H9 (cell line): ENCODE measurements around the gene CFAP57. TPM values are rescaled to one million over a fixed set of nuclear protein-coding genes. Genes with fewer than 3 reads are reported as not detected.

Experiments used
- DNase-seq: peaks from one replicate; pipeline ENCODE4 v3.0.0-alpha.2; 2017
- H2AFZ ChIP-seq: one replicate; pipeline ENCODE4 v1.6.1; 2013; ENCODE audit warnings: mild to moderate bottlenecking, low read length, control low read depth, moderate library complexity
- H2AK5ac ChIP-seq: 2 replicates; pipeline ENCODE4 v1.6.1; 2013; ENCODE audit warnings: low read length, control low read depth, mixed read lengths; ENCODE audit not compliant: insufficient read length
- H2BK120ac ChIP-seq: one replicate; pipeline ENCODE4 v1.6.1; 2013; ENCODE audit warnings: low read depth, mild to moderate bottlenecking, low read length, control low read depth, inconsistent platforms; ENCODE audit not compliant: poor library complexity, severe bottlenecking
- H2BK12ac ChIP-seq: 2 replicates; pipeline ENCODE4 v1.6.1; 2013; ENCODE audit warnings: low read length, control low read depth, mixed read lengths, low read depth; ENCODE audit not compliant: insufficient read length
- H2BK15ac ChIP-seq: 2 replicates; pipeline ENCODE4 v1.6.1; 2013; ENCODE audit warnings: low read depth, low read length, control low read depth
- H2BK20ac ChIP-seq: one replicate; pipeline ENCODE4 v1.6.1; 2013; ENCODE audit warnings: low read depth, mild to moderate bottlenecking, low read length, control low read depth, inconsistent platforms; ENCODE audit not compliant: poor library complexity, severe bottlenecking
- H2BK5ac ChIP-seq: 2 replicates; pipeline ENCODE4 v1.6.1; 2013; ENCODE audit warnings: low read length, control low read depth, mixed read lengths; ENCODE audit not compliant: insufficient read length
- H3K14ac ChIP-seq: 2 replicates; pipeline ENCODE4 v1.6.1; 2013; ENCODE audit warnings: low read length, control low read depth; ENCODE audit not compliant: insufficient read depth
- H3K18ac ChIP-seq: 2 replicates; pipeline ENCODE4 v1.6.1; 2013; ENCODE audit warnings: low read depth, mild to moderate bottlenecking, mixed read lengths, low read length, control low read depth; ENCODE audit not compliant: insufficient read length
- H3K23ac ChIP-seq: 2 replicates; pipeline ENCODE4 v1.6.1; 2013; ENCODE audit warnings: low read length, control low read depth, mixed read lengths, low read depth; ENCODE audit not compliant: insufficient read length
- H3K23me2 ChIP-seq: 2 replicates; pipeline ENCODE4 v1.6.1; 2013; ENCODE audit warnings: low read depth, mild to moderate bottlenecking, mixed read lengths, low read length, control low read depth; ENCODE audit not compliant: insufficient read length, poor library complexity, severe bottlenecking
- H3K27ac ChIP-seq: 2 replicates; pipeline ENCODE4 v1.5.1; 2013; ENCODE audit warnings: low read length, control low read depth, mixed read lengths, low read depth; ENCODE audit not compliant: insufficient read length
- H3K27me3 ChIP-seq: 2 replicates; pipeline ENCODE4 v1.6.1; 2013; ENCODE audit warnings: low read length, control low read depth, inconsistent platforms; ENCODE audit not compliant: insufficient read depth
- H3K4ac ChIP-seq: 2 replicates; pipeline ENCODE4 v1.6.1; 2013; ENCODE audit warnings: low read depth, mild to moderate bottlenecking, control low read depth, inconsistent platforms, low read length, moderate library complexity
- H3K4me1 ChIP-seq: 2 replicates; pipeline ENCODE4 v1.6.1; 2013; ENCODE audit warnings: low read length, control low read depth, inconsistent platforms; ENCODE audit not compliant: insufficient read depth
- H3K4me2 ChIP-seq: 2 replicates; pipeline ENCODE4 v1.6.1; 2013; ENCODE audit warnings: low read length, control low read depth, mixed read lengths; ENCODE audit not compliant: insufficient read length, insufficient read depth
- H3K56ac ChIP-seq: 2 replicates; pipeline ENCODE4 v1.6.1; 2013; ENCODE audit warnings: low read depth, mild to moderate bottlenecking, mixed read lengths, low read length, control low read depth; ENCODE audit not compliant: insufficient read length
- H3K79me1 ChIP-seq: 2 replicates; pipeline ENCODE4 v1.6.1; 2013; ENCODE audit warnings: low read depth, mild to moderate bottlenecking, moderate library complexity, low read length, control low read depth, inconsistent platforms; ENCODE audit not compliant: insufficient read depth, poor library complexity, severe bottlenecking
- H3K79me2 ChIP-seq: 2 replicates; pipeline ENCODE4 v1.6.1; 2013; ENCODE audit warnings: low read length, control low read depth, inconsistent platforms; ENCODE audit not compliant: insufficient read depth
- H3K9ac ChIP-seq: 2 replicates; pipeline ENCODE4 v1.6.1; 2013; ENCODE audit warnings: low read length, control low read depth, mixed read lengths; ENCODE audit not compliant: insufficient read length; ENCODE audit errors: extremely low read depth
- H3K9me3 ChIP-seq: one replicate; pipeline ENCODE4 v1.6.1; 2013; ENCODE audit warnings: low read depth, low read length, inconsistent platforms; ENCODE audit not compliant: control insufficient read depth
- H3T11ph ChIP-seq: one replicate; pipeline ENCODE4 v1.6.1; 2013; ENCODE audit warnings: mild to moderate bottlenecking, low read length, control low read depth, inconsistent platforms
- H4K20me1 ChIP-seq: one replicate; pipeline ENCODE4 v1.6.1; 2013; ENCODE audit not compliant: control insufficient read depth, insufficient read length, insufficient read depth
- H4K5ac ChIP-seq: 2 replicates; pipeline ENCODE4 v1.6.1; 2013; ENCODE audit warnings: low read depth, mild to moderate bottlenecking, mixed read lengths, low read length, control low read depth; ENCODE audit not compliant: insufficient read length
- H4K8ac ChIP-seq: replicated peaks from 2 replicates; pipeline ENCODE4 v1.6.1; 2013; ENCODE audit warnings: low read length, control low read depth, mixed read lengths, low read depth; ENCODE audit not compliant: insufficient read length
- H4K91ac ChIP-seq: 2 replicates; pipeline ENCODE4 v1.6.1; 2013; ENCODE audit warnings: low read depth, mild to moderate bottlenecking, moderate library complexity, mixed read lengths, low read length, control low read depth; ENCODE audit not compliant: insufficient read length
- H3K27ac Mint-ChIP-seq, 3 experiments: 2 replicates in 2 of 3; 3 replicates in 1 of 3; pipeline ENCODE4 v1.8.0; 2020 to 2021; ENCODE audit warnings: mixed read lengths in 3 of 3, mild to moderate bottlenecking in 1 of 3, moderate library complexity in 1 of 3
- H3K27me3 Mint-ChIP-seq: 2 replicates; pipeline ENCODE4 v1.8.0; 2021; ENCODE audit warnings: low read depth, mild to moderate bottlenecking, moderate library complexity, mixed read lengths
- H3K36me3 Mint-ChIP-seq, 3 experiments: 2 replicates in 2 of 3; 3 replicates in 1 of 3; pipeline ENCODE4 v1.8.0; 2020 to 2021; ENCODE audit warnings: low read depth in 3 of 3, mixed read lengths in 3 of 3; ENCODE audit not compliant: insufficient read depth in 1 of 3
- H3K4me1 Mint-ChIP-seq, 2 experiments: 2 replicates each; pipeline ENCODE4 v1.8.0; 2020; ENCODE audit warnings: mixed read lengths in 2 of 2
- H3K4me3 Mint-ChIP-seq, 2 experiments: 2 replicates in 1 of 2; 3 replicates in 1 of 2; pipeline ENCODE4 v1.8.0; 2020 to 2021; ENCODE audit warnings: mild to moderate bottlenecking in 2 of 2, mixed read lengths in 2 of 2, moderate library complexity in 1 of 2
- H3K9me3 Mint-ChIP-seq, 2 experiments: 2 replicates in 1 of 2; 3 replicates in 1 of 2; pipeline ENCODE4 v1.8.0; 2020; ENCODE audit warnings: mild to moderate bottlenecking in 2 of 2, mixed read lengths in 2 of 2, moderate library complexity in 1 of 2
- CTCF ChIP-seq: fragments of 200-600 bp; sonication (generic); conservative IDR thresholded peaks from 3 replicates; pipeline ENCODE4 v1.8.0; 2021; ENCODE audit warnings: antibody characterized with exemption, mild to moderate bottlenecking
- WGBS: extraction: QIAGEN DNeasy Blood & Tissue Kit; methylation state at CpG from one replicate; pipeline ENCODE4 v1.1.7; 2013; ENCODE audit warnings: missing lambda C conversion rate, low lambda C conversion rate, mixed read lengths; ENCODE audit not compliant: insufficient read length; ENCODE audit errors: extremely low coverage; 5-methylcytosine and 5-hydroxymethylcytosine counted together
- total RNA-seq: library from RNA; stranded (reverse); gene quantifications from 2 replicates; pipeline ENCODE4 v1.2.1, GENCODE V29; 2021

The CFAP57 gene
- total RNA-seq, 1 experiment from 2014 or later: 0.33 TPM

DNA sequence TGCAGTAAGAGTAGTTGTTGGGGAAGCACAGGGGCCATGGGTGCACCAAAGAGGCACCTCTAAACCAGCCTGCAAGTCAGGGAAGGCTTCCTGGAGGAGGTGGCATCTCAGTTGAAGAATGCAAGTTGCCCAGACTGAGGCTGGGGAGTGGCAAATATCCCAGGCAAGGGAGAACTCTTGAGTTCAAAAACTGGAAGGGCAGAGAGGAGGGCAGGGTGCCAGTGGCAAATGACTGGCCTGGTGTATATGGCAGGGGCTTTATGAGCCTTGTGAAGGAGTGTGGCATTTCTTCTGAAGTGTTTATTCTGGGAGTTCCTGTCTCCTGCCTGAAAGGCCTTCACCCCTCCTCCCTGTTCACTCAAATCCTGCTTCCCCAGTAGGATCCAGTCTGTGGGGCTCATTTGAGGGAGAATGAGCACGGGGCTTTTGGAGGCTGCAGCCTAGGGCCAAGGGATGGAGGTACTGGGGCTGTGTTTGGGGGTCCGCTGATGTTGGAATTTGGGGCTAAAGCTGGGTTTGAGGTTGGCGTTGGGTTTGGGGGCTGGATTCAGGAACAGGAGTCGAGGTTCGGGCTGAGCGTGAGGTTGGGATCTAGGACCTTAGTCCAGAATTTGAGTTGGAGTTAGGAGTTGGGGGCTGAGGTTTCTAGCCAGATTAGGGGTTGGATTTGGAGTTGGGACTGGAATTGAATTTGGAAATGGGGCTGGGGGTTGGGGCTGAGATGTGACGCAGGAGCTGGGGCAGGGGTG lies 97.7 kb downstream of the CFAP57 start, which contains the start of gene TMEM125:
Gene TMEM125 (plus strand): TSS at position 357 of the 749 bp plus-strand sequence. CDS start 2,740 bp downstream, outside the sequence.
- Histone ChIP-seq H4K91ac (peak within 1 kb of the TSS; percentile 38), H4K5ac (no peak within 1 kb of the TSS), H3K4me1 (peaks cover 5% of the 10 kb centered on the region; the same call in 1 of the 2 replicates), H3K27ac (peak within 1 kb of the TSS; percentile 24), H3K18ac (peak within 1 kb of the TSS; percentile 29), H3K79me2 (no peaks in the 10 kb centered on the region), H2BK120ac (no peak within 1 kb of the TSS), H2BK15ac (no peak within 1 kb of the TSS), H3K23ac (no peak within 1 kb of the TSS), H2AFZ (no peak within 1 kb of the TSS), H3K14ac (peak within 1 kb of the TSS; percentile 86), H2BK20ac (no peak within 1 kb of the TSS), H3K56ac (no peak within 1 kb of the TSS), H2BK5ac (no peak within 1 kb of the TSS), H3K23me2 (peaks cover 6% of the 10 kb centered on the region), H2BK12ac (peak within 1 kb of the TSS; percentile 4), H3T11ph (no peak within 1 kb of the TSS), H3K9ac (peak within 1 kb of the TSS; percentile 13), H2AK5ac (no peak within 1 kb of the TSS), H3K4ac (no peak within 1 kb of the TSS), H3K27me3 (no peaks in the 10 kb centered on the region), H3K9me3 (no peaks in the 10 kb centered on the region), H3K4me2 (peak within 1 kb of the TSS; percentile 65), H4K20me1 (peaks cover 3% of the 10 kb centered on the region), H4K8ac (no peak within 1 kb of the TSS), H3K79me1 (no peaks in the 10 kb centered on the region)
- Mint-ChIP-seq H3K36me3 (peaks cover 7 to 24% (median 20%) of the 10 kb centered on the region in 3 experiments; a peak in 6 of 7 replicates), H3K4me1 (peaks cover 22 to 26% of the 10 kb centered on the region in 2 experiments), H3K27ac (peak within 1 kb of the TSS; percentile 97 to 98 (median 97)), H3K4me3 (peak within 1 kb of the TSS; percentile 84 to 89), H3K9me3 (peaks cover 9 to 15% of the 10 kb centered on the region in 2 experiments), H3K27me3 (peaks cover 5% of the 10 kb centered on the region)
- no peak for TF ChIP-seq CTCF
- no CpG with 5 or more reads among the region's 7 CpGs for WGBS
- DNase-seq: peak; percentile 33
